WTC11 (cell line): ENCODE measurements around the gene RAD18. TPM values are rescaled to one million over a fixed set of nuclear protein-coding genes. Genes with fewer than 3 reads are reported as not detected.

Source experiments
- ATAC-seq: fragments of 200-7000 bp; cut with Tn5 transposase; 2 replicates; pipeline ENCODE4 v1.10.0; 2021; ENCODE audit warnings: mild to moderate bottlenecking, moderate library complexity
- CTCF ChIA-PET: fragments of 300-600 bp; sonication (Branson Sonifier 250); formaldehyde crosslinking; loops from one replicate; lab custom pipeline; 2021; ENCODE audit warnings: antibody characterized with exemption; lab: Charles Lee
- POLR2A ChIA-PET: fragments of 350-600 bp; sonication (Branson Sonifier 250); formaldehyde crosslinking; loops from one replicate; lab custom pipeline; 2021; ENCODE audit warnings: antibody characterized with exemption; lab: Charles Lee
- DNase-seq: peaks from one replicate; pipeline ENCODE4 v3.0.0; 2021; ENCODE audit warnings: low spot score
- H3K27ac Mint-ChIP-seq: 2 replicates; pipeline ENCODE4 v1.8.0; 2021; ENCODE audit warnings: mixed read lengths
- H3K27me3 Mint-ChIP-seq: 2 replicates; pipeline ENCODE4 v1.8.0; 2021; ENCODE audit warnings: low read depth, mild to moderate bottlenecking, moderate library complexity, mixed read lengths
- H3K36me3 Mint-ChIP-seq: 2 replicates; pipeline ENCODE4 v1.8.0; 2021; ENCODE audit warnings: mixed read lengths
- H3K4me1 Mint-ChIP-seq: 2 replicates; pipeline ENCODE4 v1.8.0; 2022; ENCODE audit warnings: mixed read lengths
- H3K4me3 Mint-ChIP-seq: 2 replicates; pipeline ENCODE4 v1.8.0; 2021; ENCODE audit warnings: mild to moderate bottlenecking, moderate library complexity, mixed read lengths
- H3K9me3 Mint-ChIP-seq: 2 replicates; pipeline ENCODE4 v1.8.0; 2021; ENCODE audit warnings: mixed read lengths
- E2F5 ChIP-seq: sonication (generic); formaldehyde crosslinking; IDR thresholded peaks from 2 replicates; pipeline ENCODE4 v1.8.1; 2022; ENCODE audit warnings: mild to moderate bottlenecking, moderate library complexity, missing genetic modification reagents
- FOXP4 ChIP-seq: sonication (generic); formaldehyde crosslinking; IDR thresholded peaks from 2 replicates; pipeline ENCODE4 v1.8.0; 2022; ENCODE audit warnings: mild to moderate bottlenecking, missing genetic modification reagents
- GTF2I ChIP-seq: fragments of 250-450 bp; sonication (Bioruptor Pico); conservative IDR thresholded peaks from 2 replicates; pipeline ENCODE4 v1.4.0; 2021; ENCODE audit warnings: mild to moderate bottlenecking
- HMGA2 ChIP-seq: fragments of 250-450 bp; sonication (Bioruptor Pico); IDR thresholded peaks from 2 replicates; pipeline ENCODE4 v1.4.0; 2021; ENCODE audit warnings: mild to moderate bottlenecking, moderate library complexity
- IRF2 ChIP-seq: sonication (generic); formaldehyde crosslinking; IDR thresholded peaks from 2 replicates; pipeline ENCODE4 v1.8.0; 2022; ENCODE audit warnings: low read depth, missing genetic modification reagents, borderline replicate concordance
- JAZF1 ChIP-seq: fragments of 250-450 bp; sonication (Bioruptor Pico); IDR thresholded peaks from 2 replicates; pipeline ENCODE4 v1.9.0; 2021; ENCODE audit warnings: moderate library complexity, mild to moderate bottlenecking, inconsistent platforms
- JUN ChIP-seq: sonication (generic); formaldehyde crosslinking; IDR thresholded peaks from 2 replicates; pipeline ENCODE4 v1.8.0; 2023; ENCODE audit warnings: mild to moderate bottlenecking, missing genetic modification reagents
- MYBL2 ChIP-seq: sonication (generic); formaldehyde crosslinking; IDR thresholded peaks from 2 replicates; pipeline ENCODE4 v1.8.1; 2023; ENCODE audit warnings: mild to moderate bottlenecking, moderate library complexity, missing genetic modification reagents
- NFATC4 ChIP-seq: fragments of 250-450 bp; sonication (Bioruptor Pico); IDR thresholded peaks from 2 replicates; pipeline ENCODE4 v1.9.0; 2021; ENCODE audit warnings: mild to moderate bottlenecking
- NR1H2 ChIP-seq: sonication (generic); formaldehyde crosslinking; IDR thresholded peaks from 2 replicates; pipeline ENCODE4 v1.9.0; 2021; ENCODE audit warnings: mild to moderate bottlenecking, moderate library complexity, missing genetic modification reagents
- NR2C2 ChIP-seq: sonication (generic); formaldehyde crosslinking; IDR thresholded peaks from 2 replicates; pipeline ENCODE4 v1.8.0; 2022; ENCODE audit warnings: mild to moderate bottlenecking, missing genetic modification reagents
- NR3C1 ChIP-seq: sonication (generic); formaldehyde crosslinking; conservative IDR thresholded peaks from 2 replicates; pipeline ENCODE4 v1.8.1; 2023; ENCODE audit warnings: low read depth, mild to moderate bottlenecking, missing genetic modification reagents
- OVOL2 ChIP-seq: fragments of 250-450 bp; sonication (Bioruptor Pico); IDR thresholded peaks from 2 replicates; pipeline ENCODE4 v1.9.0; 2021; ENCODE audit warnings: mild to moderate bottlenecking, borderline replicate concordance
- PREB ChIP-seq: sonication (generic); formaldehyde crosslinking; IDR thresholded peaks from 2 replicates; pipeline ENCODE4 v1.8.1; 2022; ENCODE audit warnings: mild to moderate bottlenecking, missing genetic modification reagents, moderate library complexity, borderline replicate concordance
- SMAD3 ChIP-seq: sonication (generic); formaldehyde crosslinking; IDR thresholded peaks from 2 replicates; pipeline ENCODE4 v1.8.0; 2022; ENCODE audit warnings: missing genetic modification reagents, mild to moderate bottlenecking, borderline replicate concordance
- SOX15 ChIP-seq: fragments of 250-450 bp; sonication (Bioruptor Pico); IDR thresholded peaks from 2 replicates; pipeline ENCODE4 v1.9.0; 2021; ENCODE audit warnings: mild to moderate bottlenecking
- USF2 ChIP-seq: sonication (generic); formaldehyde crosslinking; IDR thresholded peaks from 2 replicates; pipeline ENCODE4 v1.8.1; 2023; ENCODE audit warnings: mild to moderate bottlenecking, missing genetic modification reagents, moderate library complexity
- ZNF232 ChIP-seq: sonication (generic); formaldehyde crosslinking; IDR thresholded peaks from 2 replicates; pipeline ENCODE4 v1.8.0; 2022; ENCODE audit warnings: mild to moderate bottlenecking, missing genetic modification reagents
- ZNF317 ChIP-seq: sonication (generic); formaldehyde crosslinking; IDR thresholded peaks from 2 replicates; pipeline ENCODE4 v1.8.1; 2023; ENCODE audit warnings: low read depth, mild to moderate bottlenecking, moderate library complexity, missing genetic modification reagents, borderline replicate concordance
- ZNF396 ChIP-seq: fragments of 250-450 bp; sonication (Bioruptor Pico); IDR thresholded peaks from 2 replicates; pipeline ENCODE4 v1.8.0; 2021; ENCODE audit warnings: mild to moderate bottlenecking, moderate library complexity, borderline replicate concordance
- ZNF532 ChIP-seq: fragments of 250-450 bp; sonication (Bioruptor Pico); IDR thresholded peaks from 2 replicates; pipeline ENCODE4 v1.9.0; 2021; ENCODE audit warnings: mild to moderate bottlenecking, borderline replicate concordance
- total RNA-seq: library from RNA; stranded (reverse); gene quantifications from 3 replicates; pipeline ENCODE4 v1.2.3, GENCODE V29; 2021

The RAD18 gene
- total RNA-seq, 1 experiment from 2014 or later: 24.4 TPM

- no peak for TF ChIP-seq USF2
- no peak for TF ChIP-seq JUN (CRISPR knock-in tag)
- no peak for TF ChIP-seq NR1H2 (CRISPR knock-in tag)
- TF ChIP-seq SMAD3: no peak
- TF ChIP-seq OVOL2 (CRISPR knock-in tag): no peak
- TF ChIP-seq PREB (CRISPR knock-in tag): no peak
- no peak for TF ChIP-seq ZNF396 (CRISPR knock-in tag)
- no peak for TF ChIP-seq IRF2 (CRISPR knock-in tag)
Measured at GRCh38 chr3:8983026-8983425, 19.8 kb upstream of the RAD18 start (continued).

GRCh38 chr3:8982509-8982908 lies 19.2 kb upstream of the RAD18 start:
- H3K4me1 Mint-ChIP-seq: no peaks in the 10 kb centered on the region
- ChIA-PET CTCF (interaction anchor here (2.0 kb wide), 1 partner anchor 319 kb away, joined by 7 read pairs; no protein-coding TSS in a partner anchor), POLR2A (no interaction called here)
- DNase-seq (no peak), ATAC-seq (no peak)
- H3K27me3 Mint-ChIP-seq: peaks cover 13% of the 10 kb centered on the region
- H3K9me3 Mint-ChIP-seq: peaks cover 9% of the 10 kb centered on the region
- no peak overlapping the region for H3K4me3 Mint-ChIP-seq
- peaks cover 3% of the 10 kb centered on the region; the same call in 1 of the 2 replicates for H3K36me3 Mint-ChIP-seq
- 0 out of 2 replicates have a peak overlapping the region, but pooled peaks have one; percentile 8 for H3K27ac Mint-ChIP-seq
- no peak for TF ChIP-seq ZNF317 (CRISPR knock-in tag)
- TF ChIP-seq SOX15 (CRISPR knock-in tag): no peak
- no peak for TF ChIP-seq E2F5 (CRISPR knock-in tag)
- no peak for TF ChIP-seq NR3C1 (CRISPR knock-in tag)
- TF ChIP-seq, all 79 proteins: peak for 0

GRCh38 chr3:8981700-8982099 lies 18.4 kb upstream of the RAD18 start:
- Mint-ChIP-seq H3K9me3 (peaks cover 9% of the 10 kb centered on the region), H3K36me3 (peaks cover 3% of the 10 kb centered on the region; the same call in 1 of the 2 replicates), H3K4me1 (no peaks in the 10 kb centered on the region), H3K4me3 (no peak overlapping the region), H3K27me3 (peaks cover 13% of the 10 kb centered on the region), H3K27ac (no peak overlapping the region)
- POLR2A ChIA-PET: no interaction called here
- ATAC-seq: no peak
- CTCF ChIA-PET: interaction anchor here (0.8 to 2.0 kb wide), 2 partner anchors 9 to 320 kb away, joined by 3 to 7 read pairs; no protein-coding TSS in a partner anchor
- DNase-seq: no peak
- TF ChIP-seq NR1H2 (CRISPR knock-in tag) (no peak), JAZF1 (CRISPR knock-in tag) (no peak), FOXP4 (no peak), ZNF232 (no peak), NFATC4 (CRISPR knock-in tag) (no peak), MYBL2 (CRISPR knock-in tag) (no peak), GTF2I (CRISPR knock-in tag) (no peak), ZNF317 (CRISPR knock-in tag) (no peak), HMGA2 (CRISPR knock-in tag) (no peak), ZNF532 (no peak), ZNF396 (CRISPR knock-in tag) (no peak), SOX15 (CRISPR knock-in tag) (no peak), NR2C2 (CRISPR knock-in tag) (no peak)
